Endometrial microvascular endothelial cells (primary cell): ENCODE data around the gene RELB. TPM values are rescaled to one million over a fixed set of nuclear protein-coding genes. Genes with fewer than 3 reads are reported as not detected.

Experiments
- in situ Hi-C: cut with HindIII; loops from 2 replicates; pipeline ENCODE4 v1.10.0; 2017; ENCODE audit warnings: low sequenced_read_pairs, low pct_unique_long_range_greater_than_20kb; ENCODE audit errors: inconsistent ontology term
- total RNA-seq: library from RNA; depleted of rRNA; stranded (reverse); fragments of >200 nt; gene quantifications from one replicate; pipeline ENCODE4 v1.2.3, GENCODE V29; 2015; ENCODE audit errors: inconsistent ontology term

The RELB gene
- total RNA-seq, 1 donor from 2014 or later: 18.9 TPM

- in situ Hi-C loops: no loop called here
Measured at GRCh38 chr19:45016388-45017314, 15.4 kb downstream of the RELB start.

DNA sequence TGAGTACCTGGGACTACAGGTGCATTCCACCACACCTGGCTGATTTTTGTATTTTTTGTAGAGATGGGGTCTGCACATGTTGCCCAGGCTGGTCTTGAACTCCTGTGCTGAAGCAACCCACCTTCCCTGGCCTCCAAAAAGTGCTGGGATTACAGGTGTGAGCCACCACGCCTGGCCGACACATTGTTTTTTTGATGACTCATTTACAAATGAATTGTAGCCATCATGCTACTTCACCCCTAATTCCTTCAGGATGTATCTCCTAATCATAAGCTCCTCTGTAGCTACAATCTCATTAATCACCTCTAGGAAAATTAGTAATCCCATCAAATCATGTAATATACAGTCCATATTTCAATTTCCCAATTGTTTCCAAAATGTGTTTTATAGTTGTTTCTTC lies 17.9 kb downstream of the RELB start:
- in situ Hi-C loops: no loop called here

DNA sequence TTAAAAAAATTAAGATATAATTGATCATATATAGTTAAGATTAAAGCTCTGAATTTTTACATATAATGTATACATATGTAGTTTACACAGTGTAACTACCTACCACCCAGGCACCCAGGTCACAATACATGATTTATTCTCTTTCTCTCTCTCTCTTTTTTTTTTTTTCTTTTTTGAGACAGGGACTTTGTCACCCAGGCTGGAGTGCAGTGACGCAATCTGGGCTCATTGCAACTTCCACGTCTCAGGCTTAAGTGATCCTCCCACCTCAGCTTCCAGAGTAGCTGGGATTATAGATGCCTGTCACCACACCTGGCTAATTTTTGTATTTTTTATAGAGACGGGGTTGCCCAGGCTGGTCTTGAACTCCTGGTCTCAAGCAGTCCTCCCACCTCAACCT lies 18.8 kb downstream of the RELB start:
- in situ Hi-C loops: no loop called here

- in situ Hi-C loops: no loop called here
Measured at GRCh38 chr19:45021971-45022370, 20.7 kb downstream of the RELB start.

- in situ Hi-C loops: no loop called here
Measured at GRCh38 chr19:45023048-45023447, 21.8 kb downstream of the RELB start.

DNA sequence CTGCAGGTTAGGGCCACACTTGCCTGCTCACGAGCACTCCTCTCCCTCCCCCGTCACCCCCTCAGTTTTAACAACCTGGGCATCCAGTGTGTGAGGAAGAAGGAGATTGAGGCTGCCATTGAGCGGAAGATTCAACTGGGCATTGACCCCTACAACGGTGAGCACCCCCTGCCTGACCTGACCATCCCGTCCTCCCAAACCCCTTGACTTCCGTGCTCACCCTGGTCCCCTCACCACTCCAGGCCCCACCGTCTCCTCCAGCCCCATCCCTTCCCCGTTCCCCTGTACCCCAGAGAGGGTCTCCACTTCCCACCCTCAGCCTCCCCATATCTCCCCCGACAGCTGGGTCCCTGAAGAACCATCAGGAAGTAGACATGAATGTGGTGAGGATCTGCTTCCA lies 24.0 kb downstream of the RELB start:
- in situ Hi-C loops: no loop called here

- in situ Hi-C loops: no loop called here
Measured at GRCh38 chr19:45027371-45027770, 26.1 kb downstream of the RELB start.

DNA sequence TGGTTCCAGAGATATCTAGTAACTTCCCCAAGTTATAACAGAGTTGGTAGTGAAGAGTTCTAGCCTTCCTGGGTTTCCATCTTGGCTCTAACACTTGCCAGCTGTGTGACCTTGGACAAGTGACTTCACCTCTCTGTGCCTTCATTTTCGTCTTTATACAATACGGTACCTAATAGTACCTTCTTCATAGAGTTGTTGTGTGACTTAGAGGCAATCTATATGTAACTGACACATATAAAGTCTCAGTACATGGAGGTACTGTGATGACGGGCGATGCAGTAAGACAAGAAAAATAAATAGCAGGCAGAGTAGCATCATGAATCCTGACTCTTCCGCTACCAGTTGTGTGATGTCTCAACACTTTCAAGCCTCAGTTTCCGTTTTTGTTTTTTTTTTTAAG lies 29.6 kb downstream of the RELB start:
- in situ Hi-C loops: no loop called here

- in situ Hi-C loops: no loop called here
Measured at GRCh38 chr19:45032421-45032820, 31.2 kb downstream of the RELB start.

DNA sequence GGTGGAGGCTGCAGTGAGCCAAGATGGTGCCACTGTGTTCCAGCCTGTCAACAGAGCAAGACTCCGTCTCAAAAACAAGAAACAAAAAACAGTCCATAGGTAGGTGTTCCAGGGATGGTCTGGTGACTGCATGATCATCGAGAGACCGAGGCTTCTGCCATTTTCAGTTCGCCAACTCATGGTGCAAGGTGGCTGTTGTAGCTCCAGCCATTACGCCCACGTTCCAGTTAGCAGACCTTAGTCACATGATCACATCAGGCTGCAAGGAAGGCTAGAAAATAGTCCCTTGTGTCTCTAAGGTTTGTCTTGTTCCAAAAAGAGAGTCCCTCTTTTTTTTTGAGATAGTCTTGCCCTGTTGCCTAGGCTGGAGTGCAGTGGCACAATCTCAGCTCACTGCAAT lies 34.5 kb downstream of the RELB start:
- in situ Hi-C loops: no loop called here

DNA sequence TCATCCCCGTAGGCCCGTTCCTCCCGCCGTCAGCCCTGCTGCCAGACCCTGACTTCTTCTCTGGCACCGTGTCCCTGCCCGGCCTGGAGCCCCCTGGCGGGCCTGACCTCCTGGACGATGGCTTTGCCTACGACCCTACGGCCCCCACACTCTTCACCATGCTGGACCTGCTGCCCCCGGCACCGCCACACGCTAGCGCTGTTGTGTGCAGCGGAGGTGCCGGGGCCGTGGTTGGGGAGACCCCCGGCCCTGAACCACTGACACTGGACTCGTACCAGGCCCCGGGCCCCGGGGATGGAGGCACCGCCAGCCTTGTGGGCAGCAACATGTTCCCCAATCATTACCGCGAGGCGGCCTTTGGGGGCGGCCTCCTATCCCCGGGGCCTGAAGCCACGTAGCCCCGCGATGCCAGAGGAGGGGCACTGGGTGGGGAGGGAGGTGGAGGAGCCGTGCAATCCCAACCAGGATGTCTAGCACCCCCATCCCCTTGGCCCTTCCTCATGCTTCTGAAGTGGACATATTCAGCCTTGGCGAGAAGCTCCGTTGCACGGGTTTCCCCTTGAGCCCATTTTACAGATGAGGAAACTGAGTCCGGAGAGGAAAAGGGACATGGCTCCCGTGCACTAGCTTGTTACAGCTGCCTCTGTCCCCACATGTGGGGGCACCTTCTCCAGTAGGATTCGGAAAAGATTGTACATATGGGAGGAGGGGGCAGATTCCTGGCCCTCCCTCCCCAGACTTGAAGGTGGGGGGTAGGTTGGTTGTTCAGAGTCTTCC lies 36.3 kb downstream of the RELB start:
- in situ Hi-C loops: no loop called here

DNA sequence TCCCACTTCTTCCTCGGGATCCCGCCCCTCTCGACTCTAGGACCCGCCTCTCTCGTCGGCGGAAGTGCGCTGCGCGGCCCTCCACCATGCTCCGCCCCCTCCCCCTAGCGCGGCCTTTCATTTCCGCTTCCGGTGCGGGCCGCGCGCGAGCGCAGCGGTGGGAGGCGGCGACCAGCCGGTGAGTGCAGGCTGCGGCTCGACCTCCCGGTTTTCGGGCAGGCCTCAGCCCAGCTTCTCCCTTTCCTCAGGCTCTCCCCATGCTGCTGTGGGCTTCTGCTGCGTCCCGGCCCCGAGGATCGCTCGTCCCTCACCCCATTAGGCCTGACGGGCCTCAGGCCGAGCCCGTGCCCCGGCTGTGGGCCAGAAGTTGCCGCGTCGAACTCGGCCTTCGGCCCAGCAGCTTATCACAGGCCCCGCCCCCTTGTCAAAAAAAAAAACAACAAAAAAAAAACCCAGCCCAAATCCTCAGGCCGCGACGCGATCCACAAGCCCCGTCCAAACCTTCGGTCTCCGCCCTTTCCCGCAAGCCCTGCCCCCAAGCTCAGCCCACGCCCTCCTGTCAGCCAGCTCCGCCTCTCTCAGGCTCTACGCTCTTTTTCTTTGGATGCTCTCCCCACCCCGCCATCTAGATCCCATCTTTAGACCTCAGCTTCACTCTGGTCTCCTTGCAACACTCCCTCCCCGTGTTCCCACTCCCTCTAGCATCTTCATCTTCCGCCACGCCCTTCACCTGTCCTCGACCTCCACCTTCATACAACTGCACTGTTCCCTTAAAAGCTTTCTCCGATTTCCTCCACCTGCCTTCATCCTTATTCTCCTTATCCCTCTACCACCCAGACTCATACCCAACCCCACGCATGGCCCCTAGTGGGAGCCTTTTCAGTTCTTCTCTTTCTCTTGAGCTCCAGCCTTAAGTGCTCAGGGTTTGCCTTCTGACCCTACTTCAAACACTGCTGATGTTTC lies 37.9 kb downstream of the RELB start, which contains the start of gene CLASRP:
CLASRP (plus strand) TSS at position 115 of the 963 bp plus-strand sequence. CDS start 1,168 bp downstream, outside the sequence.
- in situ Hi-C loops: no loop called here

GRCh38 chr19:45040059-45040771 lies 39.0 kb downstream of the RELB start:
- in situ Hi-C loops: no loop called here

DNA sequence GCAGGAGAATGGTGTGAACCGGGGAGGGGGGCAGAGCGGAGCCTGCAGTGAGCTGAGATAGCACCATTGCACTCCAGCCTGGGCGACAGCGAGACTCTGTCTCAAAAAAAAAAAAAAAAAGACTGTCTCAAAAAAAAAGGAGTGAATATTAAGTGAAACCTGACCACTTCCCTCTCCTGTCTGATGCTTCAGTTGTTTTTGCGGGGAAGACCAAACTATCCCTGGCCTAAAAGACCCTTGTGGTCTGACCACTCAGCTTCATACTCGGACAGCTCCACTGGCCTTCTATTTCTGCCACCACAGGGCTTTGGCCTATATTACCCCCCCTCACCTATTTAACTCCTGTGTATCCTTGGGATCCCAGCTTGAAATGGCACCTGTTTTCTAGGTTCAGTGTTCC lies 39.9 kb downstream of the RELB start:
- in situ Hi-C loops: no loop called here

DNA sequence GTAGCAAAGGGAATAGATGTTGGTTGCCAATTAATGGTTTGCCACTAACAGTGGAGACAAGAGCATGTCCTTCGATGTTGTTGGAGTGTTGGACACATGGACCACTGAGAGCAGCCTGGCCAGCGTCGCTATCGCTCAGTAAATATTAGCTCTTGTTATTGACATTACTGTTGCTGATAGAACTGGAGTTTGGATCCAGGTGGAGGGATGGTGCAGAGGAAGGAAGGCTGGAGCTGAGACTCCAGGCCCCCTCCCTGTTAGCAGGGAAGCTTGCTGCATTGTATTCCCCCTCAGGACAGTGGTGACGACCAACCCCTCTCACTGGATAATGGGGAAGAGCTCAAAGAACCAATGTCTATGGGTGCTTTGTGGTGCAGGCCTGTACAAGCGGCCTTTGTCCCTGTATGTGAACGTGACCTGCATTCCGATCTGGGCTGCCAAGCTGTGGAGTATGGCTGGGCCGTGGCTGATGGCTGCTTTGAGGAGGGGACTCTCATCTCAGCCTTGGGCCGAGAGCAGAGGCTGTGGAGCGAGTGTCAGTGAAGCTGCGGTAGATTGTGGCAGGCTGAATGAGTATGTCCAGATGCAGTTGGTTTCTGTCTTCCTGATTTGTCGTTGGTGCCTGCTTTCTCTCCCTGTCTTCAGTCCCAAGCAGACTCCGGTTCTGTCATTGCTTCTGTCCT lies 44.5 kb downstream of the RELB start:
- in situ Hi-C loops: no loop called here

GRCh38 chr19:45046355-45046754 lies 45.1 kb downstream of the RELB start:
- in situ Hi-C loops: no loop called here

GRCh38 chr19:45047188-45047797 lies 46.0 kb downstream of the RELB start:
- in situ Hi-C loops: no loop called here
